Measurements from ENCODE around the gene ZNF526.

- no peak for TF ChIP-seq CTCF (IDR thresholded peaks at IDR 0.05)
- no peak for TF ChIP-seq POLR2A (IDR thresholded peaks at IDR 0.05)
Observed at GRCh38 chr19:42249149-42249750, 29.1 kb downstream of the ZNF526 start.

Data from esophagus squamous epithelium (tissue), 4 donors.